Activated naive CD4-positive, alpha-beta T cell treated with anti-CD3 and anti-CD28 coated beads, Interleukin-2, amount 50 U/mL, for 72 hours (primary cell): ENCODE measurements around the gene CLEC16A. TPM values are rescaled to one million over a fixed set of nuclear protein-coding genes. Genes with fewer than 3 reads are reported as not detected.

Experiments
- ATAC-seq, 2 donors: fragments of 150-1000 bp; cut with Tn5 transposase; 2 replicates each; pipeline ENCODE4 v1.10.0; 2021; ENCODE audit warnings: mild to moderate bottlenecking in 2 of 2, moderate library complexity in 2 of 2
- DNase-seq, 2 donors: peaks; one replicate each; pipeline ENCODE4 v3.0.0; 2021 to 2022; ENCODE audit warnings: low spot score in 2 of 2
- H3K27ac Mint-ChIP-seq, 2 donors: one replicate each; pipeline ENCODE4 v1.8.0; 2022; ENCODE audit warnings: mild to moderate bottlenecking in 2 of 2, mixed read lengths in 2 of 2
- H3K36me3 Mint-ChIP-seq, 2 donors: one replicate each; pipeline ENCODE4 v1.8.0; 2022; ENCODE audit warnings: mixed read lengths in 2 of 2
- H3K9me3 Mint-ChIP-seq, 2 donors: one replicate each; pipeline ENCODE4 v1.8.0; 2022; ENCODE audit warnings: mixed read lengths in 2 of 2
- total RNA-seq, 2 donors: library from RNA; stranded (reverse); gene quantifications; one replicate each; pipeline ENCODE4 v1.2.3, GENCODE V29; 2022

The CLEC16A gene
- total RNA-seq, 2 donors from 2014 or later: 28.0 to 33.2 TPM

DNA sequence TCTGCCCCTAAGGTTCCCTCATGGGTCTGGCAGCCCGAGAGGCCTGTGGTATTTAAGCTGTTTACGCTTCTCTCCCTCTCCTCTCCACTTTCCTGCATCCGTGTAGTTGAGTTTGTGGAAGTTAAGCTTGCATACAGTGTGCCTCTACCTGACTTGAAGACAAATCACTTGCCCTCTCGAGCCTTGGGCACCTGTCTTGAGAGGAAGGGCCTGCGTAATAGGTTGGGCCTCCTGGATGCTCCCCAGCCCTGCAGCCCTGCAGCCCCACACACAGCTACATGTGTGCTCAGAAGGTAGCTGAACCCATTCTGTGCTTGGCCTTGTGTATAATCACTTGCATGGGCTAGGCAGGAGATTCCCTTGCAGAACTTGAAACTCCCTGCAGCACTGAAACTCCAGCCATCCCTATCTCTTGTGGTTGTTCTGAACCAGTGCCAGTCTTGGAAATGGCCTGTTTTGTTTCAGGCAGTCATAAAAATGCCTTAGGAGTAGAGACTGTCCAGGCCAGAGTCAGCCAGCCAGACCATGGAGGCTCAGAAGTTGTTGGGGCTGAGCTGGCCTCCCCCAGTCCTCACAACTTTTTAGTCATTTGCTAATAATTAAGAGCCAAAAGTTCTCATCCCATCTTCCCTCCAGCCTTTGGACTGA, 134.6 kb downstream of the CLEC16A start:
- peak overlapping the region; percentile 90 to 94 for H3K27ac Mint-ChIP-seq
- peaks cover 0 to 14% of the 10 kb centered on the region in 2 donors for H3K36me3 Mint-ChIP-seq
- no peaks in the 10 kb centered on the region for H3K9me3 Mint-ChIP-seq
- DNase-seq (no peak), ATAC-seq (no peak)

DNA sequence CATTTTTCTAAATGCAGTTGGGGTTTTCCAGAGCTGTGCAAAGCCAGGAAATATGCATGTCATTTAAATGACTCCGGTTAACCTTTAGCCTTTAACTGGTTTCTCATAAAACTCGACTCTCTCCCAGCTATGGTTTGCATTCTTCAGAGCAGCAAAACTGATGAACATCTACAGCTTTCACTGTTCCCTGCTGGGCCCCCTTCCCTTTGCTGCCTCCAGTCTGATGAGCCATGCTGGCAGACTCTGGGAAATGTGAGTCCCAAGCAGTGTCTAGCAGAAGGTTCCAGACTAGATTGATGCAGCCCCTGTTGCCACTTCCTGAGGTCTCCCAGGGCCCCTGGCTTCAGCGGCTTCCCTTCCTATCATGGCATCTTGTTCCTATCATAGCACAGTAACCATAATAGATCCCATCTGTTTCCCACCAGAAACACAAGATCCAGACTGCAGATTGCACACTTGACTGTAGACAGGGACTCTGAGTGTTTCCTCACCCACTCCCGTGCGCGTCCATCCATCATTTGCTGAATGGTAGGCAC, 135.4 kb downstream of the CLEC16A start:
- Mint-ChIP-seq H3K9me3 (no peaks in the 10 kb centered on the region), H3K36me3 (peaks cover 0 to 11% of the 10 kb centered on the region in 2 donors), H3K27ac (peak overlapping the region; percentile 90 to 94)
- DNase-seq: no peak
- peak; percentile 8 to 20 for ATAC-seq

DNA sequence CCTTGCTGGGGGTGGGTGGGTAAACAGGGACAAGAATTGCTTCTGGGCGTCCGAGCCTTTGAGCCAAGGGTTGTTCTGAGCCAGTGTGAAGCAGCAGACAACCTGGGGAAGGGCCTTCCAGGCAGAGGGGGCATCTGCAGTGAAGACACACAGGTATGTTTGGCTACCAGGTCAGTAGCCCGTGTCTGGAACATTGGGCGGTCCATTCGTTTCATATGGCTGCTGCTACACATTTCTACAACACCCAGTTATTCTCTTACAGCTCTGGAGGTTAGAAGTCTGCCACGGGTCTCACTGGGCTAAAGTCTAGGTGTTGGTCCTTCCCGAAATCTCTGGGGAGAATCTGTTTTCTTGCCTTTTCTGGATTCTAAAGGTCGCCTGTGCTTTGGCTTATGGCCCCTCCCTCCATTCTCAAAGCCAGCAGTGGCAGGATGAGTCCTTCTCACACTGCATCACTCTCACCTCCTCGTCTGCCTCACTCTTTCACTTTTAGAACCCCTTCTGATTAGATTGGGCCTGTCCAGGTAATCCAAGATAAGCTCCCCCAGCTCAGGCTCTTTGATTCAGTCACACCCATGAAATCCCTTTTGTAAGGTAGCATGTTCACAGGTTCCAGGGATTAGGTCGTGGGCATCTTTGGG, 136.1 kb downstream of the CLEC16A start:
- ATAC-seq: peak in 1 of 2 donors; percentile 32
- H3K9me3 Mint-ChIP-seq: no peaks in the 10 kb centered on the region
- peaks cover 0 to 11% of the 10 kb centered on the region in 2 donors for H3K36me3 Mint-ChIP-seq
- no peak for DNase-seq
- H3K27ac Mint-ChIP-seq: peak overlapping the region; percentile 90 to 94

DNA sequence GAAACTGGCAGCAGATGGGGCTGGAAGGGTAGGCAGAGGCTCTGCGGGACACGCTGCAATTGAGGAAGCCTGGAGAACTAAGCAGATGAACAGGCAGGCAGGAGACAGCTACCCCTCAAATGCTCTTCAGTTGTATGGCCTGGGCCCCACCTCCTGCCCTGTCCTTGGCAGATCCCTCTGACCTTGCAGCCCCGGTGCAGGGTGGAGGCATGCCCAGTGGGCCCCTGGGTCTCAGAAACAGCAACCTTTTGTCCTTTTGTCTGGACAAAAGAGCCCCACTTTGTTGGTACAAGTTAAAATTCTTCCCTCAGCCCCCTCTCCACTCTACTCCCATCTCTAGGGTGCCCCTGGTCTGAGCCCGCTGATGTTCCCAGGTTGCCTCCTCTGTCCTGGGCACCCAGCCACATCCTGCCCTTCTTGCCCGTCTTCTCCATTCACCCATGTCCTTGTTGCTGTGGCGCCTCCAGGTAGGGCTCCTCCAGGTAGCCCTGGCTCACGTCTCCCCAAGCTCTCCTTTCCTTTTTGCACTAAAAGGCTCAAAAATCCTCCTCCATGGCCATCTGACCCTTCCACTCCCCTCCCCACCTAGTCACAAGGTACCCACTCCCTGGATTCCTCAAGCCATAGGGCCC, 136.8 kb downstream of the CLEC16A start:
- peaks cover 0 to 11% of the 10 kb centered on the region in 2 donors for H3K36me3 Mint-ChIP-seq
- no peak for DNase-seq
- peak overlapping the region; percentile 90 to 94 for H3K27ac Mint-ChIP-seq
- H3K9me3 Mint-ChIP-seq: no peaks in the 10 kb centered on the region
- ATAC-seq: no peak

DNA sequence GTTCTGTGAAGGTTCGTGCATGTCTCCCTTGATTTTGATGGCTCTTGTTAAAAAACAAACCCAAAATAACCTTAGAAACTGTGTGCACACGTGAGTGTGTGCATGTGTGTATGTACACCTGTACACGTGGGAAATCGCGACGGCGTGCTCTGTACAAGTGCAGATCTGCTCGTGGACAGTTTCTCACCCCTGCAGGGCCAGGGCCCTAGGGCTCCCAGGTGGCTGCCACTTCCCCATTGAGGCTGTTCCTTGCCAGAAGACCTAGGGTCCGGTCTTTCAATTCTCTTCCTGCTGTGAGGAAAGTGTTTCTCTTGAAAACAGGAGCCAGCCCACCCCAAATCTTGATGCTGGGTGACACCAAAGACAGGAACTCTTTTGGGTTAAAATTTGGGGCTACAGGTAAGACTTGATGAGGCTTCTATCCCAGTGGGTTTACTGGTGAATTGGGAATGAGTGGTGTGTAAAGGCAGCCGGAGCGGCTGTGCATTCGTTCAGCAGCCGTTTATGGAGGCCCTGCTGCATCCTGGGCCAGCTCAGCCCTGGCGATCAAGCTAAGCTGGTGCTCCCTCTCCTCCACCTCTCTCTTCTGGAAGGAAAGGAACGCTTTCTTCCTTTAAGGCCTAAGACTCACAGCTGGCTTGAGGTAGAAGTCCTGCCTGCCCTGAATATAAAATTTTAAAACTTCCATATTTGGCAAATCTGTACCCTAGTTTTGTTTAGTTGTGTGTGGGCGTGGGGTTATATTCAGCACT, 137.9 kb downstream of the CLEC16A start:
- DNase-seq: no peak
- Mint-ChIP-seq H3K36me3 (peaks cover 0 to 11% of the 10 kb centered on the region in 2 donors), H3K9me3 (no peaks in the 10 kb centered on the region), H3K27ac (peak overlapping the region in 1 of 2 donors; percentile 87)
- no peak for ATAC-seq

DNA sequence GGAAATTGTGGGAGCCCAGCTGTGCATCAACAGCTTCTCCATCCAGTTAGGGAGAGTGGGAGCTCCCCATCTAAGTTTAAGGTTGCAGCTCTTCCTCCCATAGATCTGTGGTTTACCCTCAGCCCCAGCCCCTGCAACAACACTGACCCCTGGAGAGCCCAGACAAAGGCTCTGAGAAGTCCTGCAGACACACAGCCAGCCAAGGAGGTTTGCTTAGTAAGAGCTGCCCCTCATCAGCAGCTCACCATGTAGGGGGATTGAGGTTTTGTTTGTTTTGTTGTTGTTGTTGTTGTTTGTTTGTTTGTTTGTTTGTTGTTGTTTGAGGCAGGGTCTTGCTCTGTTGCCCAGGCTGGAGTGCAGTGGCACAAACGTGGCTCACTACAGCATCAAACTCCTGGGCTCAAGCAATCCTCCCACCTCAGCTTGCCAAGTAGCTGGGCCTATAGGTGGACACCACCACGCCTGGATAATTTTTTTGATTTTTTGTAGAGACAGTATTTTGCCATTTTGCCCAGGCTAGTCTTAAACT, 138.6 kb downstream of the CLEC16A start:
- ATAC-seq (no peak), DNase-seq (no peak)
- Mint-ChIP-seq H3K36me3 (peaks cover 0 to 11% of the 10 kb centered on the region in 2 donors), H3K27ac (peak overlapping the region; percentile 8 to 87), H3K9me3 (no peaks in the 10 kb centered on the region)

DNA sequence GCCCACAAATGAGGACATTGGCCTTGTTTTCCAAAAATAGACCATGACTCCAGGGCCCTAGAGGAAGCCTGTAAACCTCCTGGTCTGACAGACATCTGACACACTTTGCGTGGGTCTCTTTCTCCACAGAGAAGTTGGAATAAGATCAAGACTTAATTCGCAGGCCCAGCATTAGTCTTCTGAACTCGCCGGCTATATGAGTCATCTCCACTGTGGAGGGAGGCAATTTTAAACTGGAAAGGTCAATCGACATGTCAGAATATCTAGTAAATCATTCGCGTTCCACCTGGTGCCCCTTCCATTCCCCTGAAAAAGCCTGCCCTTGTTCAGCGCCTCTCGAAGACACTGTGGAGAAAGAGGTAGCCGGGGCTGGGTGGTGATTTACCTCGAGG, 140.1 kb downstream of the CLEC16A start:
- ATAC-seq (peak in 1 of 2 donors; percentile 39), DNase-seq (no peak)

DNA sequence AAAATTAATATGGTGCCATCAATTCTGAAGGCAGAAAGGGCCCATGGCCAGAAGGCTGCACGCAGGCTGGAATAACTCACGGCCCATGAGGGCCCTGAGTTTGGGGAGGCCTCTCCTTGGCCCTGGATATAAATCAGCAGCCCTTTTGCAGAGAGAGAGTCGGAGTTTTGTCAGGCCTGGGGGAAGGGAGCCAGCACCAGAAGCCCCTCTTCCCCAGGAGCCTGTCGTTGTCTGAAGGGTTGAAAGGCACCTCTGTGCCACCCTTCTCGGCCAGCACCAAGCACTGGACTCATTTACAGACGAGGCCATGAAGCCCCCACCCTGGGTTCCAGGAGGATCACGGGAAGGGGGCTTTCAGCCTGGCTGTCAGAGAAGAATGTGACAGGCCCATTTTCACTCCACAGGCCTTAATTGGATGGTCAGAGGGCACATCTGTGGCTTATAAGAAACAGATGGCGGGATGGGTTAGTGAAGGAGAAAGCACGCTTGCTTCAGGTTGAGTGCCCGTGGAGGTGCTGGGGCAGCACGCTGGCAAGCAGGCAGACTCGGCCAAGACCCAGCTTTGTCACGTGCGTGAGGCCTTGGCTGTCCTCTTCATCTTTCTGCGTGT, 140.6 kb downstream of the CLEC16A start:
- Mint-ChIP-seq H3K36me3 (peaks cover 1 to 3% of the 10 kb centered on the region in 2 donors), H3K27ac (peak overlapping the region; percentile 71 to 87)

More for the DNA sequence above, 140.1 kb downstream of the CLEC16A start:
- peak overlapping the region; percentile 71 to 87 for H3K27ac Mint-ChIP-seq
- no peaks in the 10 kb centered on the region for H3K9me3 Mint-ChIP-seq
- H3K36me3 Mint-ChIP-seq: peaks cover 0 to 6% of the 10 kb centered on the region in 2 donors

DNA sequence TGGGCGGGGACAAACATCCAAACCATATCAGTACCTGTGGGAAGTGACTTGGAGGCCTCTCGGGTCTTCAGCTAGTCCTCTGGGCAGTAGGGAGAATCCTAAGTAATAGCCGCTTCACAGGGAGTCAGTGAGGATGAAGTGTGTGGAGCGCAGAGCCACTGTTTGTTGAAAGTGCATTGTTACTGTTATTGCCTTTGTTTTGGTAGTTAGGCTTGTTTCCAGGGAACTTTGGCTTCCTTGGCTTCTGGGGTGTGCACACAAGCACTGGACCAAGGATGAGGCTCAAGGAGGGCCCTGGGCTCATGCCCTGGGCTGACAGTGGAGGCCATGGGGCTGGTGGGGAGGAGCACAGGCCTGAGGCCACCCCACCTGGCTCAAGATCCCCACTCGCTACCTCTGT, 141.6 kb downstream of the CLEC16A start:
- Mint-ChIP-seq H3K9me3 (no peaks in the 10 kb centered on the region), H3K36me3 (peaks cover 0 to 5% of the 10 kb centered on the region in 2 donors), H3K27ac (peak overlapping the region in 1 of 2 donors; percentile 87)
- no peak for ATAC-seq
- DNase-seq: no peak

More for the DNA sequence above, 140.6 kb downstream of the CLEC16A start:
- H3K9me3 Mint-ChIP-seq: no peaks in the 10 kb centered on the region
- DNase-seq (no peak), ATAC-seq (no peak)

DNA sequence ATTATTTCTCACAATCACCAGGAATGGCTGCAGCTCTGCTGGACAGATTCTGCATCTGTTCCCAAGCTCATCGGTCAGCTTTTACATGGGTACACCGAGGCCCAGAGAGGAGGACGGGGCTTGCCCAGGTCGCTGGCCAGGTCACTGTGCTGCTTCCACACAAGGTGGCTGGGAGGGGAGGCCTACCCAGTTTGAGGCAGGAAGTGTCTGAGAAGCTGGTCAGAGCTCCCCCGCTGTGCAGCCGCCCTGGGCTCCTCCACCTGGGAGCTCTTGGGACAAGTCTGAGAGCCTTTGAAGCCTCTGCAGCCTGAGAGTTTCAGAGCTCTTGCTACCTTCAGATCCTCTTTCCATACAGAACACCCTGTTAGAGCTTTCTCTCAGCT, 143.3 kb downstream of the CLEC16A start:
- no peak for DNase-seq
- no peak for ATAC-seq
- H3K36me3 Mint-ChIP-seq: peaks cover 0 to 5% of the 10 kb centered on the region in 2 donors
- H3K9me3 Mint-ChIP-seq: no peaks in the 10 kb centered on the region
- H3K27ac Mint-ChIP-seq: peak overlapping the region in 1 of 2 donors; percentile 66

DNA sequence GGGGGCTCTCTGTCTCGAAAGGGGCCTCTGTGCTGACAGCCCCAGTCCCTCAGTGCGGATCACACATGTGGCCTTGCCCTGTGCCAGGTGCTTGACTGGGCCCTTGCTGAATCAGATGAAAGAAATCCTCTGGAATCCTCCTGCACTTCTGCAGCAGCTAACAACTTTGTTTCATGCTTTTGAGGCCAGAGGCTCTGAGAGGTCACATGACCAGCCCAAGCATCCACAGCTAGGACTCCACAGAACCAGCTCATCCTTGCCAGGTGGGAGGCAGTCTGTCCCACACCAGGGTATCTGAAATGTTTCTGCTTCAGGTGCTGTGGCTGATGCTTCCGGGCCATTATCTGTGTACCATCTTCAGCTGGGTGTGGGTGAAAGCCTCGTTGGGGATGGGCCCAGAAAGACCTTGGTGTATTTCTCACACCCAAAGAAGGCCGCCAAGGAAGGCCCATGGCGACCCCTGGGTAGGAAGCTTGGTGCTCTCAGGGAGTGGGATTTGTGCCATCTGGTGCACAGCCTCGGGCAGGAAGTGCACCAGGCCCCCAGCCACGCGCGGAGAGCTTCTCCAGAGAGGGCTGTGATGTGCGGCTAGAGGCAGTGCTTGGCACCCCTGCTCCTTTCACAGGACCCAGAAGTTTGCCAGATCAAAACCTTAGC, 143.8 kb downstream of the CLEC16A start:
- H3K27ac Mint-ChIP-seq: peak overlapping the region in 1 of 2 donors; percentile 66
- no peaks in the 10 kb centered on the region for H3K9me3 Mint-ChIP-seq
- H3K36me3 Mint-ChIP-seq: peaks cover 0 to 5% of the 10 kb centered on the region in 2 donors
- DNase-seq: no peak
- peak; percentile 26 to 53 for ATAC-seq

DNA sequence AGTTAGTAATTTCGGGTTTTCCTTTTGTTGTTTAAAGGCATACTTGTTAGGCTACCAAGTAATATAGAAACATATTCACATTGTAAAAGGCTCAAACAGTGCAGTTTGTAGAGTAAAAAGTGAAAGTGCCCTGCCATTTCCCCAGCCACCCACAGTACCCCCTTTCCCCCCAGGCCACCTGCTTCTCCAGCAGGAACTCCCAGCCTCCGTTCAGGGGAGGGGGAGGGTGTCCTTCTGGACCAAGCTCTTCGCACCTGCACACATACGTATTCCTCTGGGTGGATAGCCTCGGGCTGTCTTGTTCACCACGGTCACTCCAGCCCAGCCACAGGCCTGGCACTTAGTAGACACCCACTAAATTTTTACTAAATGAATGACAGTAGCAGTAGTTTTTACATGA, 144.5 kb downstream of the CLEC16A start:
- Mint-ChIP-seq H3K27ac (peak overlapping the region; percentile 66 to 91), H3K36me3 (peaks cover 0 to 5% of the 10 kb centered on the region in 2 donors), H3K9me3 (no peaks in the 10 kb centered on the region)
- DNase-seq (no peak), ATAC-seq (no peak)

DNA sequence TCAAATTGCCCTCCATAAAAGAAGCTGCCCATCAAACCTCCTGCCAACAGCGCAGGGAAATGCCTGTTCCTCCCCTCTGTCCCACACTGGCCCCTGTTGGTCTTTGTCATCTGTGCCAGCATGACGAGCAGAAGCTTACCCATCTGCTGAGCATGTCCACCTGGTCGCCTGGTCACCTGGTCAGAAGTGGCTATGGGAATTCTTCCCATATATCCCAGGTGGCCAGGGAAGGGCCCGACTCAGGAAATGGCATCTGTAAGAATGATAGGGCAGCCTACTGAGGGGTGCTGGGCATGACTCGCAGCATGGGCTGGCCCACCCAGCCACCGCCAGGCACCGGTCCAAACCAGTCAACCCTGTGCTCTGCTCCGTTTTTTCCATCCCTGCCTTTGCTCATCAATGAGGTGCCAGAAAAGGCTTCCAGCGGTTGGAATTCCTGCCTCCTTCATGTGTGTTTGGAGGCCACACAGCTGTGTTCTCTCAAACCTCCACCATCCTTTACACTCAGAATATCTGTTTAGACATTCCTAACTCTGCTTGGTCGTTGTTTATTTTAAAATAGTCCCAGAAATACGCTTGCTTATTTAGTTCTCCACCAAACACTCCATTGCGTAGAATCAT, 145.2 kb downstream of the CLEC16A start:
- DNase-seq (no peak), ATAC-seq (no peak)
- H3K27ac Mint-ChIP-seq: peak overlapping the region; percentile 58 to 66
- H3K36me3 Mint-ChIP-seq: peaks cover 0 to 5% of the 10 kb centered on the region in 2 donors
- no peaks in the 10 kb centered on the region for H3K9me3 Mint-ChIP-seq

DNA sequence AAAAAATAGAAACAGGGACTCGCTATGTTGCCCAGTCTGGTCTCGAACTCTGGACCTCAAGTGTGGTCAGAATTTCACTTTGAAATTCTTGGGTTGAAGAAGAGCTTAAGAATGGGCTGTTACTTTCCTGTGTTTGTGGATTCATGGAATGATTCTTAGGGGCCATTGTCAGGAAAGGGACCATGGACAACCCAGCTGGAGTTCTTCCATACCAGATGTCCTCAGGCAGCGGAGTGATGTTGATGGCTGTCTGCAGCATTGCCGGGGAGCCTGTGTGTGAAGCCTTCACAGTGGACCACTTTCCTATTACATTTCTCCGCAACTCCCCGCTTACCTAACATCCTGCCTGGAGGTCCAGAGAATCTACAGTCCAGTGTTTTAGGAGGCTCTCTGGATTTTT, 145.9 kb downstream of the CLEC16A start:
- H3K9me3 Mint-ChIP-seq: no peaks in the 10 kb centered on the region
- peaks cover 0 to 5% of the 10 kb centered on the region in 2 donors for H3K36me3 Mint-ChIP-seq
- DNase-seq: no peak
- H3K27ac Mint-ChIP-seq: peak overlapping the region; percentile 58 to 66
- no peak for ATAC-seq
